K562 (cell line): ENCODE measurements around the gene TMEM121B.

Experiments
- CHD7 ChIP-seq: fragments of 200-600 bp; sonication (generic); IDR thresholded peaks from one replicate; pipeline ENCODE4 v1.6.1; 2012; ENCODE audit warnings: mild to moderate bottlenecking, low read depth, low read length, inconsistent platforms
- EZH2 ChIP-seq: IDR thresholded peaks from 2 replicates; pipeline ENCODE4 v1.6.1; 2012; ENCODE audit warnings: low read depth, mild to moderate bottlenecking, inconsistent platforms, low read length, borderline replicate concordance
- HCFC1 ChIP-seq: IDR thresholded peaks from 2 replicates; pipeline ENCODE4 v1.6.1; 2012; ENCODE audit warnings: low read depth, low read length, improper control_type of control experiment
- HMG20B ChIP-seq: fragments of 250-450 bp; sonication (Bioruptor Pico); IDR thresholded peaks from 2 replicates; pipeline ENCODE4 v1.5.0; 2021; ENCODE audit warnings: mild to moderate bottlenecking
- JUNB ChIP-seq: fragments of 450-650 bp; formaldehyde crosslinking; conservative IDR thresholded peaks from 2 replicates; pipeline ENCODE4 v1.4.0; 2020; ENCODE audit warnings: mild to moderate bottlenecking
- SETDB1 ChIP-seq: IDR thresholded peaks from one replicate; pipeline ENCODE4 v1.6.1; 2012; ENCODE audit warnings: low read length, control low read depth, inconsistent platforms
- TF ChIP-seq, protein P1 (sequence below): sonication (generic); formaldehyde crosslinking; IDR thresholded peaks from 2 replicates; pipeline ENCODE4 v1.8.0; 2022; ENCODE audit warnings: mild to moderate bottlenecking, missing genetic modification reagents, borderline replicate concordance
- TF ChIP-seq, protein P2 (sequence below): fragments of 150-350 bp; conservative IDR thresholded peaks from 2 replicates; pipeline ENCODE4 v1.6.1; 2014; ENCODE audit warnings: low read length

GRCh38 chr22:17143101-17143500 is 21.9 kb upstream of the TMEM121B start:
- TF ChIP-seq HCFC1 (no peak), JUNB (CRISPR knock-in tag) (no peak), SETDB1 (no peak), EZH2 (no peak), CHD7 (no peak), HMG20B (CRISPR knock-in tag) (no peak)
- TF ChIP-seq, protein P1, sequence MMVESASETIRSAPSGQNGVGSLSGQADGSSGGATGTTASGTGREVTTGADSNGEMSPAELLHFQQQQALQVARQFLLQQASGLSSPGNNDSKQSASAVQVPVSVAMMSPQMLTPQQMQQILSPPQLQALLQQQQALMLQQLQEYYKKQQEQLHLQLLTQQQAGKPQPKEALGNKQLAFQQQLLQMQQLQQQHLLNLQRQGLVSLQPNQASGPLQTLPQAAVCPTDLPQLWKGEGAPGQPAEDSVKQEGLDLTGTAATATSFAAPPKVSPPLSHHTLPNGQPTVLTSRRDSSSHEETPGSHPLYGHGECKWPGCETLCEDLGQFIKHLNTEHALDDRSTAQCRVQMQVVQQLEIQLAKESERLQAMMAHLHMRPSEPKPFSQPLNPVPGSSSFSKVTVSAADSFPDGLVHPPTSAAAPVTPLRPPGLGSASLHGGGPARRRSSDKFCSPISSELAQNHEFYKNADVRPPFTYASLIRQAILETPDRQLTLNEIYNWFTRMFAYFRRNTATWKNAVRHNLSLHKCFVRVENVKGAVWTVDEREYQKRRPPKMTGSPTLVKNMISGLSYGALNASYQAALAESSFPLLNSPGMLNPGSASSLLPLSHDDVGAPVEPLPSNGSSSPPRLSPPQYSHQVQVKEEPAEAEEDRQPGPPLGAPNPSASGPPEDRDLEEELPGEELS (CRISPR knock-in tag): no peak
- TF ChIP-seq, protein P2, sequence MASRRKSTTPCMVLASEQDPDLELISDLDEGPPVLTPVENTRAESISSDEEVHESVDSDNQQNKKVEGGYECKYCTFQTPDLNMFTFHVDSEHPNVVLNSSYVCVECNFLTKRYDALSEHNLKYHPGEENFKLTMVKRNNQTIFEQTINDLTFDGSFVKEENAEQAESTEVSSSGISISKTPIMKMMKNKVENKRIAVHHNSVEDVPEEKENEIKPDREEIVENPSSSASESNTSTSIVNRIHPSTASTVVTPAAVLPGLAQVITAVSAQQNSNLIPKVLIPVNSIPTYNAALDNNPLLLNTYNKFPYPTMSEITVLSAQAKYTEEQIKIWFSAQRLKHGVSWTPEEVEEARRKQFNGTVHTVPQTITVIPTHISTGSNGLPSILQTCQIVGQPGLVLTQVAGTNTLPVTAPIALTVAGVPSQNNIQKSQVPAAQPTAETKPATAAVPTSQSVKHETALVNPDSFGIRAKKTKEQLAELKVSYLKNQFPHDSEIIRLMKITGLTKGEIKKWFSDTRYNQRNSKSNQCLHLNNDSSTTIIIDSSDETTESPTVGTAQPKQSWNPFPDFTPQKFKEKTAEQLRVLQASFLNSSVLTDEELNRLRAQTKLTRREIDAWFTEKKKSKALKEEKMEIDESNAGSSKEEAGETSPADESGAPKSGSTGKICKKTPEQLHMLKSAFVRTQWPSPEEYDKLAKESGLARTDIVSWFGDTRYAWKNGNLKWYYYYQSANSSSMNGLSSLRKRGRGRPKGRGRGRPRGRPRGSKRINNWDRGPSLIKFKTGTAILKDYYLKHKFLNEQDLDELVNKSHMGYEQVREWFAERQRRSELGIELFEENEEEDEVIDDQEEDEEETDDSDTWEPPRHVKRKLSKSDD: no peak
